Activated B cell treated with CpG ODN at 0.5 μM for 24 hours (primary cell): Measurements from ENCODE around the gene AFTPH. TPM values are rescaled to one million over a fixed set of nuclear protein-coding genes. Genes with fewer than 3 reads are reported as not detected.
A peak's percentile ranks its signal among the peaks of the same experiment; 100 is the strongest.

Experiments used
- ATAC-seq: fragments of 200-7000 bp; cut with Tn5 transposase; one replicate; pipeline ENCODE4 v1.10.0; 2021; ENCODE audit warnings: low read depth, mild to moderate bottlenecking, moderate library complexity
- CTCF ChIA-PET: fragments of 350-600 bp; sonication (Branson Sonifier 250); formaldehyde crosslinking; loops from one replicate; lab custom pipeline; 2021; ENCODE audit warnings: antibody characterized with exemption; lab: Charles Lee
- POLR2A ChIA-PET: fragments of 350-600 bp; sonication (Branson Sonifier 250); formaldehyde crosslinking; loops from one replicate; lab custom pipeline; 2021; ENCODE audit warnings: antibody characterized with exemption; lab: Charles Lee
- DNase-seq: peaks from one replicate; pipeline ENCODE4 v3.0.0; 2022
- H3K27ac Mint-ChIP-seq: one replicate; pipeline ENCODE4 v1.8.0; 2020; ENCODE audit warnings: mixed read lengths
- H3K27me3 Mint-ChIP-seq: one replicate; pipeline ENCODE4 v1.8.0; 2021; ENCODE audit warnings: mixed read lengths
- H3K36me3 Mint-ChIP-seq: one replicate; pipeline ENCODE4 v1.8.0; 2021; ENCODE audit warnings: low read depth, mixed read lengths
- H3K4me1 Mint-ChIP-seq: one replicate; pipeline ENCODE4 v1.8.0; 2021; ENCODE audit warnings: mixed read lengths
- H3K4me3 Mint-ChIP-seq: one replicate; pipeline ENCODE4 v1.8.0; 2020; ENCODE audit warnings: mild to moderate bottlenecking, mixed read lengths
- H3K9me3 Mint-ChIP-seq: one replicate; pipeline ENCODE4 v1.8.0; 2020; ENCODE audit warnings: mixed read lengths
- intact Hi-C: fragments of 100-400 bp; cut with micrococcal nuclease; formaldehyde crosslinking; loops from one replicate; pipeline ENCODE4 v1.15.1; 2024
- total RNA-seq: library from RNA; stranded (reverse); gene quantifications from 2 replicates; pipeline ENCODE4 v1.2.3, GENCODE V29; 2022
- TF ChIP-seq, protein P1 (sequence below): fragments of 200-600 bp; IDR thresholded peaks from one replicate; pipeline ENCODE4 v1.8.0; 2022; ENCODE audit warnings: antibody characterized with exemption, mild to moderate bottlenecking

The AFTPH gene
- total RNA-seq, 1 donor from 2014 or later: 81.3 TPM

DNA sequence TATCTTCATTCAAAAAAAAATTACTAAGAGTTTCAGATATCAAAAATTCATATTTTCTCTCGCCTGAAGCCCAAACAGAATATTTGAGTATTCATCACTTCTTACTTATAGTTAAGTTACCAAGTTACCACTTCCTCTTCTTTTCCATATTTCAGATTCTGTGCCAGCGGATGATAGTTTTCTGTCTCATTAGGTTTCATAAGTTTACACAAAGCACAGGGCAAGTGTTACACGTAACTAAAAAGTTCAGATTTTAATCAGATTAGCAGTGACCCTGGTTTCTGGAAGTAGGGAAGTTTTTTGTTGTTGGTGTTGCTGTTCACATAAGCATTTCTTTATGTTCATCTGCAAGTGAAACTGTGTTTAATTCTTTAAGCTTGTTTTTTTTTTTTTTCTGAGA lies 10.2 kb downstream of the AFTPH start:
- ChIA-PET CTCF (interaction anchor here (1.2 to 1.3 kb wide), 2 partner anchors 11 to 12 kb away, joined by 4 to 7 read pairs; partner anchors contain the start of gene AFTPH), POLR2A (interaction anchor here (0.6 to 3.4 kb wide), 2 partner anchors 10 to 206 kb away, joined by 3 to 19 read pairs; partner anchors contain the start of gene AFTPH)
- TF ChIP-seq, protein P1, sequence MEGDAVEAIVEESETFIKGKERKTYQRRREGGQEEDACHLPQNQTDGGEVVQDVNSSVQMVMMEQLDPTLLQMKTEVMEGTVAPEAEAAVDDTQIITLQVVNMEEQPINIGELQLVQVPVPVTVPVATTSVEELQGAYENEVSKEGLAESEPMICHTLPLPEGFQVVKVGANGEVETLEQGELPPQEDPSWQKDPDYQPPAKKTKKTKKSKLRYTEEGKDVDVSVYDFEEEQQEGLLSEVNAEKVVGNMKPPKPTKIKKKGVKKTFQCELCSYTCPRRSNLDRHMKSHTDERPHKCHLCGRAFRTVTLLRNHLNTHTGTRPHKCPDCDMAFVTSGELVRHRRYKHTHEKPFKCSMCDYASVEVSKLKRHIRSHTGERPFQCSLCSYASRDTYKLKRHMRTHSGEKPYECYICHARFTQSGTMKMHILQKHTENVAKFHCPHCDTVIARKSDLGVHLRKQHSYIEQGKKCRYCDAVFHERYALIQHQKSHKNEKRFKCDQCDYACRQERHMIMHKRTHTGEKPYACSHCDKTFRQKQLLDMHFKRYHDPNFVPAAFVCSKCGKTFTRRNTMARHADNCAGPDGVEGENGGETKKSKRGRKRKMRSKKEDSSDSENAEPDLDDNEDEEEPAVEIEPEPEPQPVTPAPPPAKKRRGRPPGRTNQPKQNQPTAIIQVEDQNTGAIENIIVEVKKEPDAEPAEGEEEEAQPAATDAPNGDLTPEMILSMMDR: no peak
- Mint-ChIP-seq H3K27me3 (no peaks in the 10 kb centered on the region), H3K4me3 (peak overlapping the region; percentile 60), H3K9me3 (no peaks in the 10 kb centered on the region), H3K36me3 (peaks cover 26% of the 10 kb centered on the region), H3K27ac (peak overlapping the region; percentile 50), H3K4me1 (peaks cover 76% of the 10 kb centered on the region)
- ATAC-seq (peak; percentile 54), DNase-seq (no peak)
- intact Hi-C loops: loop anchor here (1.0 kb wide), 2 partner anchors 8 to 9 kb away; no protein-coding TSS in a partner anchor

DNA sequence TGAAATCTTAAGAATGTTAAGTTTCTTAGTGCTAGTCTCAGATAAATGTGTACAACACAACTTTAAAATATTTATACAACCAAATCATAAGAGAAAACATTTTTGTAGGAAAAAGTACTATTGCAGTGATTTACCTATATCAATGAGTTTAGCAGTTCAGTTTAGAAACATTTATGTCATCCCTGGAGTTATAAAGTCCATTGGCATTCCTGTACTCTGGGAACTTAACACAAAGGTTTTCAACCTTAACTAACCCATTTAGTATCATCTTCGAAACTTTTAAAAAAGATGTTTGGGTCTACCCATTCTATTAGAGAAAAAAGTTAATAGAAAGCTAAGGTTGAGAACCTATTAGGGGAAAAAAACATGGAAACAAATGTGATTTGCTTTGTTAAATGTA lies 10.9 kb downstream of the AFTPH start:
- CTCF ChIA-PET: interaction anchor here (1.2 to 1.3 kb wide), 2 partner anchors 11 to 12 kb away, joined by 4 to 7 read pairs; partner anchors contain the start of gene AFTPH
- Mint-ChIP-seq H3K4me3 (no peak overlapping the region), H3K27me3 (no peaks in the 10 kb centered on the region), H3K36me3 (peaks cover 25% of the 10 kb centered on the region), H3K9me3 (no peaks in the 10 kb centered on the region), H3K4me1 (peaks cover 81% of the 10 kb centered on the region), H3K27ac (no peak overlapping the region)
- DNase-seq (no peak), ATAC-seq (no peak)
- POLR2A ChIA-PET: interaction anchor here (3.4 kb wide), 1 partner anchor 11 kb away, joined by 19 read pairs; the partner anchor contains the start of gene AFTPH
- intact Hi-C loops: no loop called here
- TF ChIP-seq, protein P1: no peak

DNA sequence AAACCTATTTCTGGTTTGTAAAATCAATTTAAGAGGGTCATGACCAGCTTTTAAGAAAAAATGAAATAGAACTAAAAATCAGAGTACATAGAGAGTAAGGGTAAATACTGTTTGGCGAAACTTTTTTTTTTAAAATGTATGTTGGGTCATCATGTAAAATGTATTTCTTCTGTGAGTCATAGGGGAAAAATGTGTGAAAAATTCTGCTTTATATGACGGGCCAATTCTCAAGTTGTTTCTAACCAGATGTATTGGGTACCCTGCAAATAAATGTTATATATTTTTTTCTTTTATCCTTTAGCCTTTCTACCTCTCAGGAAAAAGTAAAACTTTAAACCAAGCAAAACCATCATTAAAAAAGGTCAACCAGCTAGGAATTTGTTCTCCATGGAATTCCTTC lies 13.9 kb downstream of the AFTPH start:
- DNase-seq (no peak), ATAC-seq (no peak)
- peaks cover 77% of the 10 kb centered on the region for H3K4me1 Mint-ChIP-seq
- intact Hi-C loops: no loop called here
- no peak overlapping the region for H3K27ac Mint-ChIP-seq
- no peaks in the 10 kb centered on the region for H3K27me3 Mint-ChIP-seq
- H3K36me3 Mint-ChIP-seq: peaks cover 12% of the 10 kb centered on the region
- CTCF ChIA-PET: no interaction called here
- TF ChIP-seq, protein P1: no peak
- POLR2A ChIA-PET: no interaction called here
- no peak overlapping the region for H3K4me3 Mint-ChIP-seq
- no peaks in the 10 kb centered on the region for H3K9me3 Mint-ChIP-seq

DNA sequence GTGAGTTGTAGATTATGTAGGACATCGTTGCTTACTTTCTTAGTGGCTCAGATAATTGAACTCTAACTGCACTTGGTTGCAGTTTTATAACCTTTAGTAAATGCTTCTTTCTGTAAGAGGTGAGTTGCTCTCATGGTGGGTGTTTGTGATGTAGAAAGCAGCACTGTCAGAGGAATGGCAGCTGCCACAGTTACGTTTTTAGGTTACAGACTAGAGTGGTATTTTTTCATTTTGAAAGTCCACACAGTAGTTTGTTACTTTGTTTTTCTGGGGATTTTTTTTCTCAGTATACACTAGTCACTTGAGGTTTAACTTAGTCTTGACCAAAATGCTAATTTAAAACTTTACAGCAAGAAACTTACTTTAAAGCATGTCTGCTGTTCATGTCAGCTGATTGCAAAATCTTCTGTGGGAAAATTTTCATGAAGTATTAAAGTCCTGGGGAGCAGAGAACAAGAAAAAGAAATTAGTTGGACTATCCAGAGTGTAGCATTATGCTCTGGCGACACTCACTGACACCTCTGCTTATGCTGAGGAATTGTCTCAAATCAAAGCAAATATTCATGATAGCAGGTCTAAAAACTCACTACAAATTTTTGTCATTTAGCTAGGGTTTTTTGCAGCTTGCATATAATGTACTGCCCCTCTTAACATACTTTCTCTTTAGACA lies 14.8 kb downstream of the AFTPH start:
- Mint-ChIP-seq H3K27ac (peak overlapping the region; percentile 31), H3K27me3 (no peaks in the 10 kb centered on the region), H3K36me3 (peaks cover 12% of the 10 kb centered on the region), H3K4me1 (peaks cover 77% of the 10 kb centered on the region), H3K4me3 (no peak overlapping the region), H3K9me3 (no peaks in the 10 kb centered on the region)
- no peak for DNase-seq
- POLR2A ChIA-PET: interaction anchor here (0.6 kb wide), 1 partner anchor 9 kb away, joined by 9 read pairs; no protein-coding TSS in a partner anchor
- CTCF ChIA-PET: interaction anchor here (1.1 kb wide), 1 partner anchor 20 kb away, joined by 3 read pairs; no protein-coding TSS in a partner anchor
- intact Hi-C loops: no loop called here
- ATAC-seq: no peak
- TF ChIP-seq, protein P1: no peak

DNA sequence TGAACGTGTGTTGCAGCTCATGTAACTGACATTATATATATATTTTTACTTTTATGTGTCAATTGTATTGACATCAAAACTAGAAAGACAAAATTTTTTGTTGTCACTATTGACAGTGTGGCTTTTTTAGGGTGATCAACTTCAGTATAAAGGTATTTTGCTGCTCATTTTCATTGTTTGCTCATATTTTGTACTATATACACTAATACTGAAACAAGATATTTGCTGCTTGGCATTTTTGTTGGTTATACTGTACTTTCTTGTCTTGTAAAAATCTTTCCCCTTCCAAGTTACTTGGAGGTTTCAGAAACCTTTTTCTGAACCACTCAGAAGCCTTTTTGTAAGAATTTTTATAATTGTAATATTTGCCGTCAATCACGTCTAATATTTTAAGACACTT lies 16.5 kb downstream of the AFTPH start:
- TF ChIP-seq, protein P1: no peak
- peaks cover 19% of the 10 kb centered on the region for H3K36me3 Mint-ChIP-seq
- intact Hi-C loops: loop anchor here (2.0 kb wide), 1 partner anchor 16 kb away; the partner anchor contains the start of gene AFTPH
- H3K4me3 Mint-ChIP-seq: no peak overlapping the region
- no peak overlapping the region for H3K27ac Mint-ChIP-seq
- ATAC-seq (no peak), DNase-seq (no peak)
- peaks cover 74% of the 10 kb centered on the region for H3K4me1 Mint-ChIP-seq
- no peaks in the 10 kb centered on the region for H3K27me3 Mint-ChIP-seq
- ChIA-PET POLR2A (interaction anchor here (1.3 kb wide), 1 partner anchor 17 kb away, joined by 3 read pairs; no protein-coding TSS in a partner anchor), CTCF (interaction anchor here (1.1 to 1.3 kb wide), 2 partner anchors 18 to 21 kb away, joined by 4 read pairs; no protein-coding TSS in a partner anchor)
- H3K9me3 Mint-ChIP-seq: no peaks in the 10 kb centered on the region
